C4-2B (cell line): ENCODE data around the gene SCGN.
"Not testable (repeated sequence)": the region's sequence is repeated elsewhere in the genome, so short reads cannot be mapped to it uniquely, and the experiment has no call there.

Source experiments
- H3K27ac ChIP-seq: fragments of 450-650 bp; 2 replicates; pipeline ENCODE4 v1.5.1; 2017
- ZFX ChIP-seq: fragments of 450-650 bp; IDR thresholded peaks from 2 replicates; pipeline ENCODE4 v1.6.1; 2017
- TF ChIP-seq, protein P1 (sequence below): fragments of 450-650 bp; conservative IDR thresholded peaks from 2 replicates; pipeline ENCODE4 v1.5.1; 2017; ENCODE audit warnings: mild to moderate bottlenecking

Gene SCGN

GRCh38 chr6:25735261-25735660 lies 83.2 kb downstream of the SCGN start:
- no peak for TF ChIP-seq ZFX
- TF ChIP-seq, protein P1, sequence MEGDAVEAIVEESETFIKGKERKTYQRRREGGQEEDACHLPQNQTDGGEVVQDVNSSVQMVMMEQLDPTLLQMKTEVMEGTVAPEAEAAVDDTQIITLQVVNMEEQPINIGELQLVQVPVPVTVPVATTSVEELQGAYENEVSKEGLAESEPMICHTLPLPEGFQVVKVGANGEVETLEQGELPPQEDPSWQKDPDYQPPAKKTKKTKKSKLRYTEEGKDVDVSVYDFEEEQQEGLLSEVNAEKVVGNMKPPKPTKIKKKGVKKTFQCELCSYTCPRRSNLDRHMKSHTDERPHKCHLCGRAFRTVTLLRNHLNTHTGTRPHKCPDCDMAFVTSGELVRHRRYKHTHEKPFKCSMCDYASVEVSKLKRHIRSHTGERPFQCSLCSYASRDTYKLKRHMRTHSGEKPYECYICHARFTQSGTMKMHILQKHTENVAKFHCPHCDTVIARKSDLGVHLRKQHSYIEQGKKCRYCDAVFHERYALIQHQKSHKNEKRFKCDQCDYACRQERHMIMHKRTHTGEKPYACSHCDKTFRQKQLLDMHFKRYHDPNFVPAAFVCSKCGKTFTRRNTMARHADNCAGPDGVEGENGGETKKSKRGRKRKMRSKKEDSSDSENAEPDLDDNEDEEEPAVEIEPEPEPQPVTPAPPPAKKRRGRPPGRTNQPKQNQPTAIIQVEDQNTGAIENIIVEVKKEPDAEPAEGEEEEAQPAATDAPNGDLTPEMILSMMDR: no peak
- no peak overlapping the region for H3K27ac ChIP-seq

DNA sequence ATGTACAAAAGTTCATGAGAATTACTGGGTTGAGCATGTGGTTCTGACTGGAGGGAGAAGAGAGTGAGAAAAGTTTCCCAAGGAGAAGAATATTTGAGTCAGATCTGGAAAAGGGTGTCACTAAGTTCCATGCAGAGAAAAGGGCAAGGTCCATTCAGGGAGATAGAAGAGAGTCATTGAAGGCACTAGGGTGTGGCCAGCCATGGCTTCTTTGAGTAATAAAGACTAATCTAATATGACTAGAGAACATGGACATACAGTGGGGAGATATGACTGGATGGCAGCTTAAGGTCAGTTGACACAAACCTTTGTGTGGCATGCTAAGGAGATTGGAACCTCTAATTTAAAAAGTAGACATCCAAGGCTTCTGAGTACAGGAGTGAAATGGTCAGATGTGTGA lies 91.9 kb downstream of the SCGN start:
- no peak overlapping the region for H3K27ac ChIP-seq
- TF ChIP-seq, protein P1: no peak
- TF ChIP-seq ZFX: no peak

- no peak overlapping the region for H3K27ac ChIP-seq
- TF ChIP-seq, protein P1: no peak
- TF ChIP-seq ZFX: no peak
Measured at GRCh38 chr6:25745836-25746235, 93.8 kb downstream of the SCGN start.

- TF ChIP-seq ZFX: no peak
- TF ChIP-seq, protein P1: peak; percentile 25
Measured at GRCh38 chr6:25746968-25747367, 95.0 kb downstream of the SCGN start.

GRCh38 chr6:25747477-25747876 lies 95.5 kb downstream of the SCGN start:
- TF ChIP-seq ZFX: no peak
- TF ChIP-seq, protein P1: no peak
- H3K27ac ChIP-seq: no peak overlapping the region

More at GRCh38 chr6:25746968-25747367, 95.0 kb downstream of the SCGN start:
- H3K27ac ChIP-seq: no peak overlapping the region

GRCh38 chr6:25748049-25748448 lies 96.0 kb downstream of the SCGN start:
- H3K27ac ChIP-seq: no peak overlapping the region
- TF ChIP-seq, protein P1: no peak
- TF ChIP-seq ZFX: no peak

GRCh38 chr6:25748601-25749517 lies 96.8 kb downstream of the SCGN start:
- not testable (repeated sequence) for H3K27ac ChIP-seq

GRCh38 chr6:25749837-25750236 lies 97.8 kb downstream of the SCGN start:
- no peak overlapping the region for H3K27ac ChIP-seq
- TF ChIP-seq, protein P1: no peak
- no peak for TF ChIP-seq ZFX
